ENCODE measurements around the gene C15orf62. TPM values are rescaled to one million over a fixed set of nuclear protein-coding genes. Genes with fewer than 3 reads are reported as not detected.

C15orf62 gene
- total RNA-seq, 2 donors from 2014 or later, result 0.46 to 0.57 TPM

- Mint-ChIP-seq H3K4me1 (no peaks in the 10 kb centered on the region), H3K4me3 (no peak overlapping the region), H3K9me3 (no peaks in the 10 kb centered on the region), H3K27me3 (ENCODE audit: insufficient read depth) (no peaks in the 10 kb centered on the region), H3K27ac (peak overlapping the region; percentile 22), H3K36me3 (ENCODE audit: low read depth) (peaks cover 34% of the 10 kb centered on the region)
- Histone ChIP-seq H3K4me1 (ENCODE audit: control insufficient read depth, insufficient read depth, low read length) (no peaks in the 10 kb centered on the region), H3K9me3 (ENCODE audit: control insufficient read depth, low read length) (no peaks in the 10 kb centered on the region), H3K36me3 (ENCODE audit: control insufficient read depth, insufficient read depth, low read length) (peaks cover 22% of the 10 kb centered on the region), H3K27me3 (ENCODE audit: control insufficient read depth, insufficient read depth, low read length, poor library complexity, severe bottlenecking) (no peaks in the 10 kb centered on the region), H3K27ac (ENCODE audit: low read depth, low read length) (no peak overlapping the region), H3K4me3 (ENCODE audit: low read length) (no peak overlapping the region), H3K9ac (ENCODE audit: extremely low read depth, low read length, poor library complexity, severe bottlenecking) (no peak overlapping the region)
- no peak for TF ChIP-seq CTCF (conservative IDR thresholded peaks at IDR 0.05)
- WGBS, 2 experiments (ENCODE audit: insufficient coverage in 1 of 2, insufficient read length in 1 of 2), result 94 to 96% methylated on average over 5 to 8 of the region's 8 CpGs
- no peak for DNase-seq
Observed at GRCh38 chr15:40773496-40773895, 3.7 kb downstream of the C15orf62 start.

- Mint-ChIP-seq H3K27me3 (ENCODE audit: insufficient read depth) (no peaks in the 10 kb centered on the region), H3K4me1 (no peaks in the 10 kb centered on the region), H3K27ac (no peak overlapping the region), H3K9me3 (no peaks in the 10 kb centered on the region), H3K36me3 (ENCODE audit: low read depth) (peaks cover 35% of the 10 kb centered on the region), H3K4me3 (no peak overlapping the region)
- no peak for TF ChIP-seq CTCF (conservative IDR thresholded peaks at IDR 0.05)
- no peak overlapping the region for H3K27ac ChIP-seq (ENCODE audit: low read depth, low read length)
- no peaks in the 10 kb centered on the region for H3K4me1 ChIP-seq (ENCODE audit: control insufficient read depth, insufficient read depth, low read length)
- no peak overlapping the region for H3K9ac ChIP-seq (ENCODE audit: extremely low read depth, low read length, poor library complexity, severe bottlenecking)
- no peaks in the 10 kb centered on the region for H3K9me3 ChIP-seq (ENCODE audit: control insufficient read depth, low read length)
- DNase-seq, result no peak
- 96 to 100% methylated on average over 2 to 6 of the region's 6 CpGs for WGBS, 2 experiments (ENCODE audit: insufficient coverage in 1 of 2, insufficient read length in 1 of 2)
- H3K36me3 ChIP-seq (ENCODE audit: control insufficient read depth, insufficient read depth, low read length), result peaks cover 23% of the 10 kb centered on the region
- H3K27me3 ChIP-seq (ENCODE audit: control insufficient read depth, insufficient read depth, low read length, poor library complexity, severe bottlenecking), result no peaks in the 10 kb centered on the region
- H3K4me3 ChIP-seq (ENCODE audit: low read length), result no peak overlapping the region
Observed at GRCh38 chr15:40773902-40774301, 4.1 kb downstream of the C15orf62 start.

- Mint-ChIP-seq H3K9me3 (no peaks in the 10 kb centered on the region), H3K27me3 (ENCODE audit: insufficient read depth) (no peaks in the 10 kb centered on the region), H3K36me3 (ENCODE audit: low read depth) (peaks cover 41% of the 10 kb centered on the region), H3K4me3 (no peak overlapping the region), H3K27ac (peak overlapping the region; percentile 55), H3K4me1 (no peaks in the 10 kb centered on the region)
- no peak for DNase-seq
- WGBS, 2 experiments (ENCODE audit: insufficient coverage in 1 of 2, insufficient read length in 1 of 2), result 92 to 96% methylated on average over 9 to 10 of the region's 10 CpGs
- H3K27me3 ChIP-seq (ENCODE audit: control insufficient read depth, insufficient read depth, low read length, poor library complexity, severe bottlenecking), result no peaks in the 10 kb centered on the region
- TF ChIP-seq CTCF (conservative IDR thresholded peaks at IDR 0.05), result no peak
- H3K36me3 ChIP-seq (ENCODE audit: control insufficient read depth, insufficient read depth, low read length), result peaks cover 27% of the 10 kb centered on the region
- H3K9me3 ChIP-seq (ENCODE audit: control insufficient read depth, low read length), result no peaks in the 10 kb centered on the region
- H3K9ac ChIP-seq (ENCODE audit: extremely low read depth, low read length, poor library complexity, severe bottlenecking), result no peak overlapping the region
- no peak overlapping the region for H3K4me3 ChIP-seq (ENCODE audit: low read length)
- no peaks in the 10 kb centered on the region for H3K4me1 ChIP-seq (ENCODE audit: control insufficient read depth, insufficient read depth, low read length)
- H3K27ac ChIP-seq (ENCODE audit: low read depth, low read length), result no peak overlapping the region
Observed at GRCh38 chr15:40775007-40775406, 5.2 kb downstream of the C15orf62 start.

Data from endodermal cell (in vitro differentiated cells).